Measurements from ENCODE around the gene RTN4.

RTN4 gene

DNA sequence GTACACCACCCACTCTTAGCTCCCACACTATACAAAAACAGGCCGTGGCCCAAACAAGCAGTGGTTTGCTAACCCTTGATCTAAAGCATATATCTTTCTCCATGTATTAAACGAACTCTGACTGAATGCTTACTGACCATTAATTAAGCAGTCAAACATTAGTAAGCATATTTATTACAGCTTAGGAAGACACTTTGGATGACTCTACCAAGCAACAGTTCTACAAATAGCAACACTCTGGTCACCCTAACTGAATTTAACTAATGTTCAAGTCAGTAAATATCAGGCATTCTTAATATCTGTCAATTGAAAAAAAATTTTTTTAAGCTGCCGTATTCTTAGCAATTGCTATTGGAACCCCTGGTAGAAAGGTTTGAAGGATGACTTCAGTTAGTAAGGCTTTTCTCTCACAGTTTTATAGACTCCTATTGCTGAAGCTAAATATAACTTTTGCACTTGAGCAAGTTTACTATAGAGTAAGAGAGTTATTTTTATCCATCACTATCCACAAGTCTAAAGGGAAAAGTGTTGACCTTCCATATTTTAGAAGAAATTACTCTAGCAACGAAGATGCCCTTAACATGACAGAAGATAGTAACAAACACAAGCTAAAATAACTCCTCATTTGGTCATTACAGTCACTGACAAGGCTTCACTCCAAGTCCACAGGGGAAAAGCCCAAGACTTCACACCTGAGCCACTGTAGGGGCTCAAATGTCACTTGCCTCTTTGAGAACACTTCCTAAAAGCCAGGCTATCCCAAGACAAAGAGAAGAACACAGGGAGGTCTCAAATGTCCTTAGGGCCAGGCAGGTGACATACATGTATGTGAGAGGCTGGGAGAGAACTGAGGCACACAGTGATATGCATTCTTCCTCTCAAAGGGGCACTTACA is 74.4 kb downstream of the RTN4 start:
- Histone ChIP-seq H3K79me2 (ENCODE audit: insufficient read depth, low read length) (peaks cover 51% of the 10 kb centered on the region), H3K36me3 (ENCODE audit: insufficient read depth, low read length) (peaks cover 87% of the 10 kb centered on the region), H3K9ac (ENCODE audit: low read depth, low read length) (no peak overlapping the region), H3K9me3 (ENCODE audit: insufficient read depth, low read length, severe bottlenecking) (no peaks in the 10 kb centered on the region), H3K4me1 (ENCODE audit: insufficient read depth, low read length) (no peaks in the 10 kb centered on the region), H4K20me1 (ENCODE audit: insufficient read depth, low read length) (peaks cover 35% of the 10 kb centered on the region; the same call in 1 of the 2 replicates), H3K4me3 (ENCODE audit: low read depth in 1 of 2, low read length in 2 of 2) (no peak overlapping the region), H3K27ac (ENCODE audit: low read length) (no peak overlapping the region), H3K4me2 (ENCODE audit: insufficient read depth, low read length) (no peak overlapping the region), H3K27me3 (ENCODE audit: insufficient read depth, low read length, poor library complexity) (no peaks in the 10 kb centered on the region), H2AFZ (ENCODE audit: low read depth, low read length) (no peak overlapping the region)
- no peak for DNase-seq
- ATAC-seq (ENCODE audit: insufficient read depth, low read depth), result no peak
- TF ChIP-seq, protein P1, sequence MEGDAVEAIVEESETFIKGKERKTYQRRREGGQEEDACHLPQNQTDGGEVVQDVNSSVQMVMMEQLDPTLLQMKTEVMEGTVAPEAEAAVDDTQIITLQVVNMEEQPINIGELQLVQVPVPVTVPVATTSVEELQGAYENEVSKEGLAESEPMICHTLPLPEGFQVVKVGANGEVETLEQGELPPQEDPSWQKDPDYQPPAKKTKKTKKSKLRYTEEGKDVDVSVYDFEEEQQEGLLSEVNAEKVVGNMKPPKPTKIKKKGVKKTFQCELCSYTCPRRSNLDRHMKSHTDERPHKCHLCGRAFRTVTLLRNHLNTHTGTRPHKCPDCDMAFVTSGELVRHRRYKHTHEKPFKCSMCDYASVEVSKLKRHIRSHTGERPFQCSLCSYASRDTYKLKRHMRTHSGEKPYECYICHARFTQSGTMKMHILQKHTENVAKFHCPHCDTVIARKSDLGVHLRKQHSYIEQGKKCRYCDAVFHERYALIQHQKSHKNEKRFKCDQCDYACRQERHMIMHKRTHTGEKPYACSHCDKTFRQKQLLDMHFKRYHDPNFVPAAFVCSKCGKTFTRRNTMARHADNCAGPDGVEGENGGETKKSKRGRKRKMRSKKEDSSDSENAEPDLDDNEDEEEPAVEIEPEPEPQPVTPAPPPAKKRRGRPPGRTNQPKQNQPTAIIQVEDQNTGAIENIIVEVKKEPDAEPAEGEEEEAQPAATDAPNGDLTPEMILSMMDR (IDR thresholded peaks at IDR 0.05; ENCODE audit: borderline replicate concordance, extremely low read depth, low read length, poor library complexity, severe bottlenecking), result no peak
- no peak for TF ChIP-seq EZH2 (IDR thresholded peaks at IDR 0.05; ENCODE audit: borderline replicate concordance, low read depth, low read length, severe bottlenecking)

DNA sequence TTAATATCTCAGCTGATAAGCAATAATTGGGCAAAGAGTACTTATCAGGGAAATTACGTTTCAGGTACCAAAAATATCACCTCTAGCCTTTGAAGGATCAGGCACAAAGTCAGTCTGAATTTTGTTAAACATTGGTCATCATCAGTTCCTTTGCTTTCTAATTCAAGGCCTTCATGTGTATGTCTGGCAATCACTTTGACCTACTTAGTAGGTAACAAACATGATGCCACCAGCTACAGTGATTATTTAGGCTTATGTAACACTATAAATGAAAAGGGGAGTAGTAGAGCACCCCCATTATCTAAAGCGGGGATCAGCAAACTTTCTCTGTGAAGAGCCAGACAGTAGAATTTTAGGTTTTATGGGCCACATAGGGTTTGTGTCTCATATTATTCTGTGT is 75.1 kb downstream of the RTN4 start:
- no peak for DNase-seq
- Histone ChIP-seq H2AFZ (ENCODE audit: low read depth, low read length) (no peak overlapping the region), H3K27ac (ENCODE audit: low read length) (no peak overlapping the region), H3K9ac (ENCODE audit: low read depth, low read length) (no peak overlapping the region), H3K27me3 (ENCODE audit: insufficient read depth, low read length, poor library complexity) (no peaks in the 10 kb centered on the region), H3K79me2 (ENCODE audit: insufficient read depth, low read length) (peaks cover 46% of the 10 kb centered on the region), H3K9me3 (ENCODE audit: insufficient read depth, low read length, severe bottlenecking) (no peaks in the 10 kb centered on the region), H4K20me1 (ENCODE audit: insufficient read depth, low read length) (peaks cover 38% of the 10 kb centered on the region; the same call in 1 of the 2 replicates), H3K4me2 (ENCODE audit: insufficient read depth, low read length) (no peak overlapping the region), H3K4me3 (ENCODE audit: low read depth in 1 of 2, low read length in 2 of 2) (no peak overlapping the region), H3K36me3 (ENCODE audit: insufficient read depth, low read length) (peaks cover 88% of the 10 kb centered on the region), H3K4me1 (ENCODE audit: insufficient read depth, low read length) (no peaks in the 10 kb centered on the region)
- no peak for ATAC-seq (ENCODE audit: insufficient read depth, low read depth)
- TF ChIP-seq, protein P1 (IDR thresholded peaks at IDR 0.05; ENCODE audit: borderline replicate concordance, extremely low read depth, low read length, poor library complexity, severe bottlenecking), result no peak
- no peak for TF ChIP-seq EZH2 (IDR thresholded peaks at IDR 0.05; ENCODE audit: borderline replicate concordance, low read depth, low read length, severe bottlenecking)

DNA sequence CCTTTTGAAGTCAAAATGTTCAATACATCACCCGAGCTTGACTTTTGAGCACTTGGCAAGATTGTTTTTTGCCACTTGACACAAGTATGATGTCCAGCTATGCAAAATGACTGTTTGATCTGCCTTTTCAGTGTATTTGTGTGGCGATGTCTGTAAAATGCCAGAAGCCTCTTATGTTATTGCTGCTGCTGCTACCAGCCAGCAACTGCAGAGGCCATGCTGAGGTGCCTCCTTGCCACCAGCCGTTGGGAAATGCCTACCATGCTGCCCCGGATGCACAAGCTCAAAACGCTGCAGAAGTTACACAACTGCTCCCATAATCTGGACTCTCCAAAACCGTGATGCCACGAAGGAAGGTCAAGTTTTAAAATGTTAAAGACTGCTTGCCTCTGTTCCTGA is 80.3 kb downstream of the RTN4 start:
- peaks cover 4% of the 10 kb centered on the region for H3K79me2 ChIP-seq (ENCODE audit: insufficient read depth, low read length)
- TF ChIP-seq, protein P1 (IDR thresholded peaks at IDR 0.05; ENCODE audit: borderline replicate concordance, extremely low read depth, low read length, poor library complexity, severe bottlenecking), result no peak
- no peak overlapping the region for H3K4me2 ChIP-seq (ENCODE audit: insufficient read depth, low read length)
- H3K4me3 ChIP-seq (ENCODE audit: low read depth in 1 of 2, low read length in 2 of 2), result no peak overlapping the region
- H4K20me1 ChIP-seq (ENCODE audit: insufficient read depth, low read length), result peaks cover 20% of the 10 kb centered on the region; the same call in 1 of the 2 replicates
- H3K27me3 ChIP-seq (ENCODE audit: insufficient read depth, low read length, poor library complexity), result no peaks in the 10 kb centered on the region
- peaks cover 70% of the 10 kb centered on the region for H3K36me3 ChIP-seq (ENCODE audit: insufficient read depth, low read length)
- DNase-seq (no peak), ATAC-seq (ENCODE audit: insufficient read depth, low read depth) (no peak)
- H3K4me1 ChIP-seq (ENCODE audit: insufficient read depth, low read length), result no peaks in the 10 kb centered on the region
- H3K9ac ChIP-seq (ENCODE audit: low read depth, low read length), result no peak overlapping the region
- H3K9me3 ChIP-seq (ENCODE audit: insufficient read depth, low read length, severe bottlenecking), result no peaks in the 10 kb centered on the region
- H3K27ac ChIP-seq (ENCODE audit: low read length), result no peak overlapping the region
- H2AFZ ChIP-seq (ENCODE audit: low read depth, low read length), result no peak overlapping the region
